ENCODE data around the gene LSM12.

Gene LSM12

DNA sequence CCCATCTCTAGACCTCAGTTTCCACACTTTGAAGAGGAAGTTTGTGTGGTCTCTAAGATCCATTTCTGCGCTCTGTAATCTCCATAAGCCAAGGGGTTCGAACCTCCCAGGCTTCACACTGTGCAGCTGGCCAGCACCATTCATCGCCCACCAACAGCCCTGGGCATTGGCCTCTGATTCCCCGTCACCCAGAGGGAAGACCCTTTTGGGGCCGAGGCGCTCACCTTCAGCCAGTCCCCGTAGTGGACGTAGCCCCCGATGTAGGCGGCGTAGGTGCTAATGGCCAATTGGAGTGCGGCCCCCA is 52.4 kb downstream of the LSM12 start:
- H3K9me3 ChIP-seq (ENCODE audit: control insufficient read depth, low read length), result no peaks in the 10 kb centered on the region
- no peak overlapping the region for H3K27ac ChIP-seq (ENCODE audit: low read length, poor library complexity, severe bottlenecking)
- 9% methylated on average over 12 of the region's 12 CpGs for WGBS
- peaks cover 9% of the 10 kb centered on the region for H3K4me1 ChIP-seq (ENCODE audit: control insufficient read depth, insufficient read depth, low read depth, low read length)
- H3K27me3 ChIP-seq (ENCODE audit: control insufficient read depth in 1 of 2, insufficient read depth in 1 of 2, low read length in 2 of 2), result no peaks in the 10 kb centered on the region
- peak overlapping the region; percentile 91 for H3K4me2 ChIP-seq (ENCODE audit: low read length, poor library complexity, severe bottlenecking)
- H4K91ac ChIP-seq (ENCODE audit: low read length), result peak overlapping the region; percentile 88
- H3K18ac ChIP-seq (ENCODE audit: low read depth in 1 of 2, low read length in 2 of 2), result peak overlapping the region; percentile 18 to 95
- peak overlapping the region; percentile 48 for H2AFZ ChIP-seq (ENCODE audit: low read depth, low read length)
- H2BK12ac ChIP-seq (ENCODE audit: low read length in 2 of 2), result no peak overlapping the region
- peak overlapping the region; percentile 2 for H2BK120ac ChIP-seq (ENCODE audit: low read depth, low read length)
- H2AK5ac ChIP-seq (ENCODE audit: low read length, severe bottlenecking), result no peak overlapping the region
- peaks cover 42% of the 10 kb centered on the region for H3K79me1 ChIP-seq (replicated peaks; ENCODE audit: low read length, poor library complexity, severe bottlenecking)
- H3K4ac ChIP-seq (ENCODE audit: low read depth in 1 of 2, low read length in 2 of 2), result peak overlapping the region; percentile 42 to 91
- H2BK15ac ChIP-seq (ENCODE audit: low read depth, poor library complexity, severe bottlenecking), result no peak overlapping the region
- no peak overlapping the region for H2BK5ac ChIP-seq (ENCODE audit: low read depth, low read length, poor library complexity, severe bottlenecking)
- peak overlapping the region in 1 of 2 experiments; percentile 90 for H3K14ac ChIP-seq (ENCODE audit: low read length in 2 of 2)
- DNase-seq, result peak; percentile 39
- peaks cover 27 to 33% of the 10 kb centered on the region in 2 experiments for H3K36me3 ChIP-seq (ENCODE audit: control insufficient read depth in 1 of 2, insufficient read depth in 2 of 2, low read depth in 1 of 2, low read length in 2 of 2)
- H4K8ac ChIP-seq (ENCODE audit: low read length), result peak overlapping the region; percentile 91
- peak overlapping the region; percentile 98 for H3K9ac ChIP-seq (ENCODE audit: low read length)
- peak overlapping the region in 1 of 2 experiments; percentile 57 for H3K23ac ChIP-seq (ENCODE audit: low read length in 2 of 2)
- H3K4me3 ChIP-seq (ENCODE audit: insufficient read depth in 1 of 2, low read depth in 1 of 2, low read length in 2 of 2), result peak overlapping the region; percentile 77 to 93

DNA sequence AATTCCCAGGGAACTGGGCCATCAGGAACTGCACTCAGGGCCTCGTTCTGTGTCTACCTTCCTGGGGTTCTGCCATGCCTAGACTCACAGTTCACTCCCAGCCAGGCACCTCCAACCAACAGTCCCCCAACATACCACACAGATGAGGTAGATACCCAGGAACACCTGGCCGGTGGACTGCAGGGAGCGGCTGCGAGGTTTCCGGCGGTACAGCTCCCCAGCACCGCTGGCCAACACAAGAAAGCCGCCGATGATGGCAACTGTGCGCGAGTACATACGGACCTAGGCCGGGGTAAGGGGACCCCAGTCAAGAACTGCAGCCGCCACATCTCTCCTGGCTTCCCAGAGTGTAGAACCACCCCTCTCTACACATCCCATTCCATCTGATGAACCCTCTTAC is 53.6 kb downstream of the LSM12 start:
- Histone ChIP-seq H3K4me2 (ENCODE audit: low read length, poor library complexity, severe bottlenecking) (no peak overlapping the region), H2BK15ac (ENCODE audit: low read depth, poor library complexity, severe bottlenecking) (no peak overlapping the region), H2AFZ (ENCODE audit: low read depth, low read length) (no peak overlapping the region), H3K4me3 (ENCODE audit: insufficient read depth in 1 of 2, low read depth in 1 of 2, low read length in 2 of 2) (no peak overlapping the region), H2BK12ac (ENCODE audit: low read length in 2 of 2) (no peak overlapping the region), H3K9ac (ENCODE audit: low read length) (no peak overlapping the region), H3K36me3 (ENCODE audit: control insufficient read depth in 1 of 2, insufficient read depth in 2 of 2, low read depth in 1 of 2, low read length in 2 of 2) (peaks cover 25 to 35% of the 10 kb centered on the region in 2 experiments), H3K27ac (ENCODE audit: low read length, poor library complexity, severe bottlenecking) (no peak overlapping the region), H3K23ac (ENCODE audit: low read length in 2 of 2) (no peak overlapping the region), H3K18ac (ENCODE audit: low read depth in 1 of 2, low read length in 2 of 2) (no peak overlapping the region), H4K91ac (ENCODE audit: low read length) (no peak overlapping the region), H3K14ac (ENCODE audit: low read length in 2 of 2) (no peak overlapping the region), H4K8ac (ENCODE audit: low read length) (no peak overlapping the region), H2BK5ac (ENCODE audit: low read depth, low read length, poor library complexity, severe bottlenecking) (no peak overlapping the region), H2BK120ac (ENCODE audit: low read depth, low read length) (no peak overlapping the region), H3K9me3 (ENCODE audit: control insufficient read depth, low read length) (no peaks in the 10 kb centered on the region), H3K27me3 (ENCODE audit: control insufficient read depth in 1 of 2, insufficient read depth in 1 of 2, low read length in 2 of 2) (no peaks in the 10 kb centered on the region), H3K4me1 (ENCODE audit: control insufficient read depth, insufficient read depth, low read depth, low read length) (peaks cover 14% of the 10 kb centered on the region), H3K4ac (ENCODE audit: low read depth in 1 of 2, low read length in 2 of 2) (no peak overlapping the region), H2AK5ac (ENCODE audit: low read length, severe bottlenecking) (no peak overlapping the region), H3K79me1 (replicated peaks; ENCODE audit: low read length, poor library complexity, severe bottlenecking) (peaks cover 49% of the 10 kb centered on the region)
- WGBS, result 95% methylated on average over 13 of the region's 14 CpGs
- no peak for DNase-seq

DNA sequence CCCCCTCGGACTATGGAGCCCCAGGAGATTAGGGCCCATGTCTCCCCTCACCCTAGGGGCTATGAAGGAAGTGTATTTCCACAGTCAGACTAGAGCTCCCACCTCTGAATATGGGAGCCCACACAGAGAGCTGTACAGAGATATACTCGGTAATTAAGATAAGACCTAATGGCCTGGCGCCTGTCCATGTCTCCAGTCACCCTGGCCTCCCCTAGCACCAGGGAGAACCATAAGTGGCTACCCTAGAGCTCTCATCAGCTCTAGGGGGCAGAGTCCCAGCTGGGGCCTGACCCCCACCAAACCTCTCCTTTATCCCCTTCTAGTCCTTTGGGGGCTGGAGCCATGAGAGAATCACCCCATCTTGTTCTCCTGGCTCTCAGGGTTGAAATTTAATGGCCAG is 54.1 kb downstream of the LSM12 start:
- no peak overlapping the region for H3K4me3 ChIP-seq (ENCODE audit: insufficient read depth in 1 of 2, low read depth in 1 of 2, low read length in 2 of 2)
- H3K4me2 ChIP-seq (ENCODE audit: low read length, poor library complexity, severe bottlenecking), result no peak overlapping the region
- no peak overlapping the region for H3K18ac ChIP-seq (ENCODE audit: low read depth in 1 of 2, low read length in 2 of 2)
- H3K27me3 ChIP-seq (ENCODE audit: control insufficient read depth in 1 of 2, insufficient read depth in 1 of 2, low read length in 2 of 2), result no peaks in the 10 kb centered on the region
- H2BK120ac ChIP-seq (ENCODE audit: low read depth, low read length), result no peak overlapping the region
- DNase-seq, result no peak
- H2AFZ ChIP-seq (ENCODE audit: low read depth, low read length), result no peak overlapping the region
- H2BK12ac ChIP-seq (ENCODE audit: low read length in 2 of 2), result no peak overlapping the region
- H2AK5ac ChIP-seq (ENCODE audit: low read length, severe bottlenecking), result no peak overlapping the region
- no peak overlapping the region for H4K8ac ChIP-seq (ENCODE audit: low read length)
- no peaks in the 10 kb centered on the region for H3K9me3 ChIP-seq (ENCODE audit: control insufficient read depth, low read length)
- no peak overlapping the region for H2BK15ac ChIP-seq (ENCODE audit: low read depth, poor library complexity, severe bottlenecking)
- H3K23ac ChIP-seq (ENCODE audit: low read length in 2 of 2), result no peak overlapping the region
- 87% methylated on average over 3 of the region's 3 CpGs for WGBS
- no peak overlapping the region for H3K14ac ChIP-seq (ENCODE audit: low read length in 2 of 2)
- peaks cover 19% of the 10 kb centered on the region for H3K4me1 ChIP-seq (ENCODE audit: control insufficient read depth, insufficient read depth, low read depth, low read length)
- no peak overlapping the region for H4K91ac ChIP-seq (ENCODE audit: low read length)
- no peak overlapping the region for H3K9ac ChIP-seq (ENCODE audit: low read length)
- no peak overlapping the region for H3K27ac ChIP-seq (ENCODE audit: low read length, poor library complexity, severe bottlenecking)
- no peak overlapping the region for H2BK5ac ChIP-seq (ENCODE audit: low read depth, low read length, poor library complexity, severe bottlenecking)
- H3K4ac ChIP-seq (ENCODE audit: low read depth in 1 of 2, low read length in 2 of 2), result no peak overlapping the region
- H3K79me1 ChIP-seq (replicated peaks; ENCODE audit: low read length, poor library complexity, severe bottlenecking), result peaks cover 49% of the 10 kb centered on the region
- H3K36me3 ChIP-seq (ENCODE audit: control insufficient read depth in 1 of 2, insufficient read depth in 2 of 2, low read depth in 1 of 2, low read length in 2 of 2), result peaks cover 25 to 37% of the 10 kb centered on the region in 2 experiments

DNA sequence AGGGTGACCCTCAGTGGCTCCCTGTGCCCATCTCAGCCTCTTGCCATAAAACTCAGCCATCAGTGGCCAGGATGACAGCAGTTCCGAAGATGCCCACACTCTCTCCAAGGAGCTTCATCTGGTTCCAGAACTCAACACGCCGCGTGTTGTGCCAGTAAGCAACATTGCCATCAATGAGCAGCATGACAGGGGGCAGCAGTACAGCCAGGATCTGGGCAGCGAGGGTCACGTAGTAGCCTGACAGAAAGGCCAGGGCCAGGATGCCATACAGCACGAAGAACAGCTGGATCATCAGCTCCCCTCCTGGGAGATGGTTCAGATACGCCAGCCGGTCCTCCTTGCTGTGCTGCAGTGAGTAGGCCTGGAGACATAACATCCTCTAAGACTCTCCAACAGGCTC is 54.6 kb downstream of the LSM12 start:
- Histone ChIP-seq H3K9me3 (ENCODE audit: control insufficient read depth, low read length) (no peaks in the 10 kb centered on the region), H3K27me3 (ENCODE audit: control insufficient read depth in 1 of 2, insufficient read depth in 1 of 2, low read length in 2 of 2) (no peaks in the 10 kb centered on the region), H3K9ac (ENCODE audit: low read length) (no peak overlapping the region), H2AFZ (ENCODE audit: low read depth, low read length) (no peak overlapping the region), H2BK5ac (ENCODE audit: low read depth, low read length, poor library complexity, severe bottlenecking) (no peak overlapping the region), H3K27ac (ENCODE audit: low read length, poor library complexity, severe bottlenecking) (no peak overlapping the region), H3K18ac (ENCODE audit: low read depth in 1 of 2, low read length in 2 of 2) (no peak overlapping the region), H4K91ac (ENCODE audit: low read length) (no peak overlapping the region), H3K36me3 (ENCODE audit: control insufficient read depth in 1 of 2, insufficient read depth in 2 of 2, low read depth in 1 of 2, low read length in 2 of 2) (peaks cover 25 to 37% of the 10 kb centered on the region in 2 experiments), H2BK120ac (ENCODE audit: low read depth, low read length) (no peak overlapping the region), H4K8ac (ENCODE audit: low read length) (no peak overlapping the region), H2BK15ac (ENCODE audit: low read depth, poor library complexity, severe bottlenecking) (no peak overlapping the region), H2BK12ac (ENCODE audit: low read length in 2 of 2) (no peak overlapping the region), H2AK5ac (ENCODE audit: low read length, severe bottlenecking) (no peak overlapping the region), H3K4me2 (ENCODE audit: low read length, poor library complexity, severe bottlenecking) (no peak overlapping the region), H3K79me1 (replicated peaks; ENCODE audit: low read length, poor library complexity, severe bottlenecking) (peaks cover 49% of the 10 kb centered on the region), H3K23ac (ENCODE audit: low read length in 2 of 2) (no peak overlapping the region), H3K4me1 (ENCODE audit: control insufficient read depth, insufficient read depth, low read depth, low read length) (peaks cover 21% of the 10 kb centered on the region), H3K4me3 (ENCODE audit: insufficient read depth in 1 of 2, low read depth in 1 of 2, low read length in 2 of 2) (peak overlapping the region in 1 of 2 experiments; percentile 1), H3K14ac (ENCODE audit: low read length in 2 of 2) (no peak overlapping the region), H3K4ac (ENCODE audit: low read depth in 1 of 2, low read length in 2 of 2) (no peak overlapping the region)
- no peak for DNase-seq
- 95% methylated on average over 9 of the region's 9 CpGs for WGBS

All from mesenchymal stem cell (in vitro differentiated cells and primary cell).